SH-SY5Y (cell line): Measurements from ENCODE around the gene ENAH.

ENCODE experiments used
- GATA2 ChIP-seq: IDR thresholded peaks from 2 replicates; pipeline ENCODE4 v1.6.1; 2011; ENCODE audit warnings: mild to moderate bottlenecking, low read depth, low read length
- GATA3 ChIP-seq: IDR thresholded peaks from 2 replicates; pipeline ENCODE4 v1.6.1; 2011; ENCODE audit warnings: low read depth, mild to moderate bottlenecking, low read length, moderate library complexity

GRCh38 chr1:225653463-225654276 lies 747 bp upstream of the ENAH start:
- TF ChIP-seq GATA3: no peak
- no peak; the same call in 1 of the 2 replicates for TF ChIP-seq GATA2
